Amniotic stem cell (primary cell): ENCODE measurements around the gene NSUN2.

ENCODE experiments used
- DNase-seq: peaks from one replicate; lab custom pipeline; 2025; lab: John Stamatoyannopoulos, UW

The NSUN2 gene

DNA sequence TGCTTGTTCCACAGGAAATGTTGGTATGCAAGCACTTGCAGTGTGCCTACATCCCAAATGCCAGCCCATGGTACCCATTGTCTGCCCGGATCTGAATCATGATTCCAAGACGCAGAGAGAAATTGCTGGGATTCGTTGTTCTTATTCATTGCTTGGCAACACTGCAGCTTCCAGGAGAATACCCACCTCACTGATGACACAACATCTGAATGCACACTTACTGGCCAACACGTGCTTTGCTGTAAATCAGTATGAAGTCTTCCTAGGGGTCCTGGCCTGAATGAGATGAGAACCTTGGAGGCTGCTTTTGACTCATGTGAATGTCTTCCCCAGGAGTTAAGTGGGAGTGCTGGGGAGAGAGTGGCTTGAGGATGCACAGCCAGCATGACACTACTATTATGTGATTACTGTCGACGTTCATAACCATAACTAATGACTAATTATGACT is 12.0 kb upstream of the NSUN2 start:
- no peak for DNase-seq

DNA sequence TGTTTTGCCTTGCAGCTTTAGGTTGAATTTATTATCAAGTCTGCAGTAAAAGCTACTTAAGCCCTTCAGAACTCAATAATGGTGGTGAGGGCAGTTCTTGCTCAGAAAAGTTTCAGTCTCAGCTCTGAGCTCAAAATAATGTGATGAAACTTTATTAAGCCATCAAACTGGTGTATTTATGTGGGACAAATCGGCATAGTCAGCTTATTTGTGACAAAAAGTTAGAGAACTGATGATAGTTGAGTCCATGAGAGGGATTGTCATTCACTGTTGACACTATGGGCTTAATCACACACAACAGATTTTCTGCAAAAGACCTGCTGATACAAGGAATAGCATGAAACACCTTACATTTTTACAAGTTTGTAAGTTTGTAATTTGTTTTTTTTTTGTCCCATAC is 9.8 kb upstream of the NSUN2 start:
- DNase-seq, result no peak

- DNase-seq, result no peak
Measured at GRCh38 chr5:6638236-6638635, 5.4 kb upstream of the NSUN2 start.

GRCh38 chr5:6637590-6637989 is 4.7 kb upstream of the NSUN2 start:
- no peak for DNase-seq

DNA sequence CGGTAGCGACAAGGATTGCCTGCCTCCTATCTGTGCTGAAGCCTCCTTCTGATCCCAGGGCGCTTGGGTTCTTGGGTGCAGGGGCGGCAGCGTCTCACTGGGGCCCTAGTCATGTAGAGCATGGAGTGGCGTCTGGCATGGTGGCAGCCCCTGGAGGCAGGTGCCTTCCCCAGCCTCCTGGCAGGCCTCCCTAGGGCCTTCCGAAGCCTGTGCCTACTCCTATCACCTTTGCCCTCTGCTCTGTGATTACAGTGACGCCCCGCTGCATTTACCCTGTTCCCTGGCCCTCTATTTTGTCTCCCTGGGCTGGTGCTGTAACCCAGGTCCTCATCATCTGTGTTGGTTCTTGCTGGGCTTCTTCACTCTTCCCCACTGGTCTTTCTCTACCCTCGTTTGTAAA is 4.2 kb upstream of the NSUN2 start:
- DNase-seq, result no peak

GRCh38 chr5:6636293-6636692 is 3.4 kb upstream of the NSUN2 start:
- DNase-seq, result no peak

DNA sequence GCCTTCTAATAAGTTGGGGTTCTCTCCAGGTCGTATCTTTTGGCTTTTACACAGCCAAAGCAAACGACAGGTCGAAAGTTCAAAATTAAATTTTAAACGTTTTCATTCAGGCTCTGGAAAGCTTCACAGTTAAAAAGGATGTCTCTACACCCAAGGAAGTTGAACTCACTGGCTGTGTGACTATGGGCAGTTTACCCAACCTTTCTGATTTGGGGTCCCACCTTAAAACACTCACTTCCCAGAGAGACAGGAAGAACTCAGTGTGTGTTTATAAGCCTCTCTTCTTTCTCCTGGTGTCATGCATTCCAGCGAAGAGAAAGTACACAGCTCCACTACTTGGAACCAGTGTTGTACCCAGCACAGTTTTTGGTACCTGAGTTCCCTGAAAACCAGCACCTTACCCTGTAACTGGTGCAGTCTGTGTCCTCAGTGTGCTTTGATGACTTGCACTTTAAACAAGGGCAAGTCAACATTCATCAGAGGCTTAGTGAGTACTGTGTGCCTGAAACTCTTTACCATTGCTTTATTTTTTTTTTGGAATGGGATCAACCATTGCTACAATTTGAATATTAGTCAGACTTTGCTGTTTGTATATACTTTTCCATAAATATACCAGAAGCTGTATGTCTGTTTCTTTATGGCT is 2.1 kb upstream of the NSUN2 start:
- DNase-seq, result no peak

GRCh38 chr5:6634306-6634705 is 1.5 kb upstream of the NSUN2 start:
- no peak for DNase-seq

DNA sequence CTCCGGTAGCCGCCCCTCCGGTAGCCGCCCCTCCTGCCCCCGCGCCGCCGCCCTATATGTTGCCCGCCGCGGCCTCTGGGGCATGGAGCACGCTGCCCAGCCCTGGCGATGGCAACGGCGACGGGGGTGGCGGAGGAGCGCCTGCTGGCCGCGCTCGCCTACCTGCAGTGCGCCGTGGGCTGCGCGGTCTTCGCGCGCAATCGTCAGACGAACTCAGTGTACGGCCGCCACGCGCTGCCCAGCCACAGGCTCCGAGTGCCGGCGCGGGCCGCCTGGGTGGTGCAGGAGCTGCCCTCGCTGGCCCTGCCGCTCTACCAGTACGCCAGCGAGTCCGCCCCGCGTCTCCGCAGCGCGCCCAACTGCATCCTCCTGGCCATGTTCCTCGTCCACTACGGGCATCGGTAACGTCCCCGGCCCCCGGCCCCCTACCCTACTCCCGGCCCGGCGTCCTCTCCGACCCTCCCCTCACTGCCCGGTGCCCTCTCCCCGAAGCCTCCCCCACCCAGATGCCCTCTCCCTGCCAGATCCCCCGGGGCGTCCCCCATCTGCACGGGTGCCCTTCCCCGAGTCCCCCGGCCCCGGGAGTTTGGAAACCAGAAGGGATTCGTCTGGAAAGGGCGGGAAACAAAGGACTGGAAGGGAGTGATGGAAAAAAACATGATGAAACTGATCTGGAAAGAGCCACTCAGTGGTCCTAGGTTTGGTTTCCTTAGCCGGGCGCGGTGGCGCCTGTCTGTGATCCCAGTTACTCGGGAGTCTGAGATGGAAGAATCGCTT is 813 bp upstream of the NSUN2 start:
- peak; percentile 59 for DNase-seq

GRCh38 chr5:6632324-6632887 is 438 bp downstream of the NSUN2 start:
- DNase-seq, result no peak

DNA sequence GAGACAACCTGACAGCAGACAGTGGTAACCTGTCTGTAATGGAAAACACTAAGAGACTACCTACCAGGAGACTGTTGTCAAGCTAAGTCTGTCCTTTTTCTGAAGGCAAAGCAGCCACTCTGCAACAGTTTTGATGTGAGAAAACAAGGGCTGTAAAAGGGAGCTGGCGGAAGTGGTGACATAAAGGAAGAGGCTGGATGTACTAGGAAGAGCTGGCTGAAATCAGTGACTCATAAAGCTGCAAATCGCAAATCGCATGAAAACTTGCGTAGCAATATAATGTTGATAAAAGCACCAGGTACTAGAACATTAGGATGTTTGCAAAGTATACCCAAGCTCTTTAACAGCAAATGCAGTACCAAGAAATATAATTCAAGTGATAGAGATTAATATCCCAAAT is 1.4 kb downstream of the NSUN2 start:
- no peak for DNase-seq

DNA sequence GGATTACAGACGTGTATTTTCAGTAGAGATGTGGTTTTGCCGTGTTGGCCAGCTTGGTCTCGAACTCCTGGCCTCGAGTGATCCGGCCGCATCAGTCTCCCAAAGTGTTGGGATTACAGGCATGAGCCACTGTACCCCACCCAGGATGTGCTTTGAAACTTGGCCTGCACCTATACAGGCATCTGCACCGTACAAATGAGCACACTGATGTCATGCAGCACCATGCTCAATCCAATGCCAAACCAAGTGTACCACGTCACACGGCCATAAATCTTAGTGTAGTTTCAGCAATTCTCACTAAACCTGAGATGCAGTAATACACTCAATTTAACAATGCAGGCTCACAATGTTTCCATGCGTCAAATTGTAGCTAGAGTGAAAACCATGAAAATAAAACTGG is 6.3 kb downstream of the NSUN2 start:
- no peak for DNase-seq

GRCh38 chr5:6623941-6624340 is 8.9 kb downstream of the NSUN2 start:
- no peak for DNase-seq

GRCh38 chr5:6623228-6623627 is 9.6 kb downstream of the NSUN2 start:
- no peak for DNase-seq

GRCh38 chr5:6616632-6617031 is 16.2 kb downstream of the NSUN2 start:
- DNase-seq, result no peak

- DNase-seq, result no peak
Measured at GRCh38 chr5:6615034-6615815, 17.6 kb downstream of the NSUN2 start.

- no peak for DNase-seq
Measured at GRCh38 chr5:6611334-6612256, 21.2 kb downstream of the NSUN2 start.

DNA sequence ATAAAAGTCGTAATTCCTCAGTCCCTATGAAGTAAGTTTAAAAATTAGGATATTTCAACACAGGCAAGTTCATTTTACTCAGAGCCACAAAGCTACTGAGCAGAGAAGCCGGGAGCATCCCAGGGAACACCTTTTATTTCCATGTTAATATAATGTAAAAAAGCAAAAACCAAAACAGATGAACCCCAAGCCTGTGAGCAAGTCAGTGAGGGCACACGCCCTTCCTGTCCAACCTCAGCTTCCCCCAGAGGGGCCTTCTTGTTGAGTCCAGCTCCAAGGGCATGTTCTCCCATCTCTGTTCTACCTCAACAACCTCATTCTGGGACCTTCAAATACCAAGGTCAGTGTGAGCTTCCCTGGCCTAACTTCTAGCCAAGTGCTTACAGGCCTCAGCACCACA is 24.8 kb downstream of the NSUN2 start:
- no peak for DNase-seq

- DNase-seq, result no peak
Measured at GRCh38 chr5:6607559-6607936, 25.3 kb downstream of the NSUN2 start.

DNA sequence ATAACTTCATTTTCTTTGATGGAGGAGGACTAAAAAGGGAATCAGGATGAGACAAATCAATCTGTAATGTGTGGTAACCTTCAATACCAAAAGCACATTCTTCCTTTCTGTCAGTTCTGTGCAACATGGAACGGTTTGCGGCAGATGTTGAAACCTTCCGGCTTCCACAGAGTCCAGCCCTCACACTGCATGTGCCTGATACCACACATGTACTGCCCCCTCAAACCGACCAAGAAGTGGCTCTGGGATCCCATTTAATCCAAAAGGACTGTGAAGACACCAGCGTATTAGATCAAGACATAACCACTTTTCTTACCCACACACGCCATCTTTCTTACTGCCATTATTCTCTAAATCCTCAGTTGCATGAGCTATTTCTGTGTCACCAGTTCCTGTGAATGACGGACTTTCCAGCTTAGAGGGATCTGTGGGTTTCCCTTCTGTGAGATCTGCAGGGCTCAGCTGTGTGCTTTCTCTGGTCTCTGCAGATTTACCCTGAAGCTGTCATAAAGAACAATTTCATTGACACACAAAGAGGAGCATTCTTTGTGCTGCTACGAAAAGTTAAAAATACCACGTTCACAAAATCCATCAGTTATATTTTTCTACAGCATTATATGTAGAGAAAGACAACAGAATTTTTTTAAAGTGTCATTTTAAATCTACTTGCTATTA is 25.8 kb downstream of the NSUN2 start:
- no peak for DNase-seq

DNA sequence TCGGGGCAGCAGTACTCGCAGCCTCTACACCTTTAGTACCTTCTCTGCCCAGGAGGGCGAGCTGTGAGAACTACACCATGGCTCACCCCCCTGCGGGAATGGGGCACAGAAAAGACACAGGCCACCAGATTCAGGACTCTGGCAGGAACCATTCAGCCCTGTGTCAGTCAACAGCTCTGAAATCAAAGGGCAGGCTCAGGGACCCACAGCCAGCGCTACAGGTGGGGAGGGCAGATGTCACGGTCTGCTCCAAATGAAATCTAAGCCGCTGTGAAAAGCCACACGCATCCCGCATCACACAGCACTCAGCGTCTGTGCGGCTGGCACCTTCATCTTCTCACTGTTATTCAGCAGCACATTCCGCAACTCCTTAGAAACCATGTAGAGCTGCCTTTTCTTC is 27.9 kb downstream of the NSUN2 start:
- no peak for DNase-seq
